Left colon (tissue), 2 donors: ENCODE data around the gene G6PC3. TPM values are rescaled to one million over a fixed set of nuclear protein-coding genes. Genes with fewer than 3 reads are reported as not detected.
"Not testable (repeated sequence)": the region's sequence is repeated elsewhere in the genome, so short reads cannot be mapped to it uniquely, and the experiment has no call there.

ENCODE experiments used
- ATAC-seq: fragments of 200-7000 bp; cut with Tn5 transposase; one replicate; pipeline ENCODE4 v1.9.1; 2020; ENCODE audit warnings: mild to moderate bottlenecking, moderate library complexity
- DNase-seq, 2 donors: peaks; one replicate each; pipeline ENCODE4 v3.0.0-alpha.2; 2020
- intact Hi-C, 2 donors: fragments of 100-400 bp; cut with DNase I in 1 of 2; cut with micrococcal nuclease in 1 of 2; formaldehyde crosslinking; loops; one replicate each; pipeline versions ENCODE4 v1.11.2 to v1.14.0; 2022; cut with DNase I, micrococcal nuclease
- total RNA-seq, 2 donors: library from RNA; stranded (reverse); fragmentation: NEBNext Ultra II Directional; extraction: Animal tissue kit (Norgen Biotek cat#: 25700); gene quantifications; one replicate each; pipeline ENCODE4 v1.2.1, GENCODE V29; 2021
- donor health status: DM: no; HTN: no; CAD: no.
- donor health status: DM: yes; HTN: yes; CAD: no.

The G6PC3 gene
- total RNA-seq, 2 donors from 2014 or later = 31.2 to 38.2 TPM

DNA sequence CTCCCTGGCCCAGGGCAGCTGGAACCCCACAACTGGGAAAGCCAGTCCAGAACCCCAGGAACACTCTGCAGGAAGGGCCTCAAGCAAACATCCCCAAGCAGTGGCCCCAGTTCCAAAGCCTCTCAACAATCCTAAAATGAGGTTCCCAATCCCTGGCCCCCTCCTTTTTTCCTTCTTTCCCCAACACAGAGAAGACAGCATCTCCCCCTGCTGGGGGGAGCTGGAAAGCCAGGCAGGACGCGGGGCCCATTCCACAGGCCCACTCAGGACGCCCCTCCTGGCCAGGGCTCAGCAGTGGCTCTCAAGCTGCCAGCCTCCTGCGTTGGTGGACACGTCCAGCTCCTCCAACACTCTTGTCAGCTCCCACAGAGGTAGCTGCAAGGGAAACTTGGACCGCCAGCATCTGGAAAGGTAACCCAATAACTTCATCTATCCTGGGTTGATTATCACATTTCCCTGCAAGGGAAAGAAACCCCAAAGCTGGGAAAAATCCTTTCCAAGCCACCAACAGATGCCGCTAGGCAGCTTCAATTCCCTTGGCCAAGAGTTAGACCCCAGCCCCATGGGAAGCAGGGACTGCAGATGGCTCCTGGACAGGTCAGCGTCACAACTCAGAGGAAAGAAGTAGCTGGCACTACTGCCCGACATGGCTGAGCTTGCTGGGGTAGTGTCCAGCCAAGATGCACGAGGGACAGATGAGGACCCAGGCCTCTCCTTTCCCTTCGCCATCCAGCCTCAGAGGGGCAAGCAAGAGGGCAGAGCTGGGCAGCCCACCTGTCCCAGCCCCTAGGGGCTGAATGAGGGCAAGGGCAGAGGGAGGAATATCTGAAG lies 45.3 kb downstream of the G6PC3 start:
- intact Hi-C loops = no loop called here
- DNase-seq = no peak
- ATAC-seq = no peak

DNA sequence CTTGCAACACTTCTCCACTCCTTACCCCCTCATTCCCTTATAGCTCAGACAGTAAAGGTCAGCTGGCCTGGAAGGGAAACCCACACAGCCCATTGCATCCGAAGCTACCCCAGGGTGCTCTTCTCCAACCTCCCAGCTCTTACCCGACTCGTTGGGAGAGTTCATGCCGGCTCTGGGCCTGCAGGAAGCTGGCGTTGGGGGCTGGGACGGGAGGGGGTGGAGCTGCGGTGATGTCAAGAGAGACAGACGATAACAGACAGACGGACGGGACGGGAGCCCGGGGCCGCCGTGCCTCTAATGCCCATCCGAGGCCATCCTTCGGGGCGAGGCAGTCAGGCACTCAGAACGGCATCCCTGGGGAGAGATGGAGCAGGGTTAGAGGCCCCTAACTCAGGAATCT lies 46.8 kb downstream of the G6PC3 start:
- DNase-seq (no peak), ATAC-seq (no peak)
- intact Hi-C loops = no loop called here

DNA sequence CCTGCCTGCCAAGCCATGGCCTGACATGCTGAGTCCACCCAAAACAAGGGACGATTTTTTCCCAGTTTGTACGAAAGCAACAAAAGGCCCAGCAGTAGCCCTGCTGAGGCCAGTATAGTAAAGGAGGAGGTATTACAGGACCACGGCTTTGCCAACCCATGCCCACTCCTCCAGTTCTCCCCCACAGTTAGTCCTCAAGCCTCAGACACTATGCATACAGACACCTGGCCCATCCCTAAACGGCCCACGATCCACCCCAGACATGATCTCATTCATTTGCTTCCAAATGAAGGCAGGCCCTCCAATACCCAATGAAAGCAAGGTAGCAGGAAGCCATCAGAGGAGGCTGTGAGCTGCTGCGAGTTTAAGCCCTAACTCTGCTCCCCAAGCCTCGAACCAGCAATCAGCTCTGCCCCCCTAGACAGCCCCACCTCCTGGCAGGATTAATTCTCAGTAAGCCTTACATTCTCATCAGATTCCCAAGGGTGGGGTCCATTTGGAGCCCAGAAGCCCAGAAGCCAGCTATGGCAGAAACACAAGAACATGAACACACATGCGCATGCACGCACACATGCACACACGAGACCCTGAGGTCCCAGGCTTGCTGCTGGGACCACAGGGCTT lies 48.0 kb downstream of the G6PC3 start:
- no peak for ATAC-seq
- no peak for DNase-seq
- intact Hi-C loops = no loop called here

DNA sequence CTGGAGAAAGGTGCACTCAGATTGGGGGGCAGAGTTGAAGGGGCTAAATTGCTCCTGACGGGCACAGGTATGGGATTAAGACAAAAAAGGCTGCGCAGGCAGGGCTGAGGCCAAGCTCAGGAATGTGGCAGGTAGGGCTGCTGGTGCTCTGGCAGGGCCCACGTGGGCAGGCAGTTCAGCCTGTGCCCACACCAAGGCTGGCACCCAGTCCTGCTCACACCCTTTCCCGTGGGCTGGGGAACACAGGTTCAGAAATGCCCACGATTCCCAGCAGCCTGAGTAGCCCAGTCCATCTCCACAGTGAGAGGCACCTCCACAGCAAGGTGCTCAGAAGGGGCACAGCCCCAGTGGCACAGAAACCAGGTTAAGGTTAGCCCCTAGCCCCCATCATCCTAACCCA lies 48.5 kb downstream of the G6PC3 start:
- DNase-seq (no peak), ATAC-seq (no peak)
- intact Hi-C loops = no loop called here

DNA sequence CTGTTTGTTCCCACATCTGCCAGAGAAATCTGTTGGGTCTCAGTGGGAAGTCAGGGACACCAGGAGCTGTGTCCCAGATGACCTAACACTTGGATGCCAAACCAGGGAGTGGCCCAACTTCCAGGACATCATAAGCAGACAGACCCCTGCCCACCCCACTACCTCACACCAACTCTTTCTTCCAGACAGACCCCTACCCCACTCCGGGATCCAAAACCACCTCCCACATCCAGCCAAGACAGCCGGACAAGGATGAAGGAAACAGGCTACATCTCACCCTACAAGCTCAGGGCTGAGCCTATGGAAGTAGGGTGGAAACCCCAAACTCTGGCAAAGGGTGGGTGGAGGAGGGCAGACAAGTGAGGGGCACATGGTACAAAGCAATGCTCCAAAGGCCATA lies 49.3 kb downstream of the G6PC3 start:
- no peak for ATAC-seq
- no peak for DNase-seq
- intact Hi-C loops = no loop called here

DNA sequence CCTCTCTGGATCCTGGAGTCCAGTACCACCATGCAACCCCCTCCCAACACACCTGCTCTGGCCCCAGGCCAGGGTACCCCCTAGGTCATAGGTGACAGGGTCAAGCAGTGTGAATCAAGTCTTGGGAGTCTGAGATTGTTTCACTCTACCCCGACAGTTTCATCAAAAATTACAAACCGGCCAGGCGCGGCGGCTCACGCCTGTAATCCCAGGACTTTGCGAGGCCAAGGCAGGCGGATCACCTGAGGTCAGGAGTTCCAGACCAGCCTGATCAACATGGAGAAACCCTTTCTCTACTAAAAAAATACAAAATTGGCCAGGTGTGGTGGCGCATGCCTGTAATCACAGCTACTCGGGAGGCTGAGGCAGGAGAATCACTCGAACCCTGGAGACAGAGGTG lies 49.7 kb downstream of the G6PC3 start:
- intact Hi-C loops, ATAC-seq, DNase-seq: not testable (repeated sequence)

DNA sequence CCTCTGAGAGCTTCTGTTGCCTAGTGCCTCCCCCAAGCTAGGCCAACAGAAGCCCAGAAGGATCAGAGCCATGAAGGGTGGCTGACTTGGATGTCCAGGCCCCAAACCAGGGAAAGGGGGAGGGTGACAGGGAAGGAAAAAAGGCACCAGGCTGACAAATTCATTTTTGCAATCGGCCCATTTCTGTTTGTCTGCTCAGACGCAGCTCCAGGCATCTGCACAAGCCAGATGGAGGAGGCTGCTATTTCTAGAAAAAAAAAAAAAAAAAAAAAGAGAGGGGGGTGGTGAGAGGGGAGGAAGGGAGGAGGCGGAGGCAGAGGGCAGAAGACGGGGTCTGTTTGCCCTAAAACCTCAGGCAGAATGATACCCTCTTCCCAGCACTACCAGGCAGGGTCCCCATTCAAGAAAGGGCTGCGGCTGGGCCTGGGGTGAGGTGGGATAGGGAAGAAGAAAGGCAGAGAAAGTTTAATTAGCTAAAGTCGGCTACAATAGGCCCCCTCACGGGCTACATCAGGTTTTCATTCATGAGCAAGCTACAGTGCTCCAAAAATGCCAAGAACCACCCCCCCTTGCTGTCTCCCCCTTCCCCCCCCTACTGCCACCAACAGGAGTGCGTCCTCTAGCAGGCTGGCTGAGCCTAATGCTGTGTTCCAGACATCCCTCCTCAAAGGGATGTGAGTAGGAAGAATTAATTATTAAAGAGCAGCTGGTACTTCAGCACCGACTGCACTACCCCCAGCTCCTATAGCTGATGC lies 50.5 kb downstream of the G6PC3 start:
- no peak for DNase-seq
- no peak for ATAC-seq
- intact Hi-C loops = no loop called here

DNA sequence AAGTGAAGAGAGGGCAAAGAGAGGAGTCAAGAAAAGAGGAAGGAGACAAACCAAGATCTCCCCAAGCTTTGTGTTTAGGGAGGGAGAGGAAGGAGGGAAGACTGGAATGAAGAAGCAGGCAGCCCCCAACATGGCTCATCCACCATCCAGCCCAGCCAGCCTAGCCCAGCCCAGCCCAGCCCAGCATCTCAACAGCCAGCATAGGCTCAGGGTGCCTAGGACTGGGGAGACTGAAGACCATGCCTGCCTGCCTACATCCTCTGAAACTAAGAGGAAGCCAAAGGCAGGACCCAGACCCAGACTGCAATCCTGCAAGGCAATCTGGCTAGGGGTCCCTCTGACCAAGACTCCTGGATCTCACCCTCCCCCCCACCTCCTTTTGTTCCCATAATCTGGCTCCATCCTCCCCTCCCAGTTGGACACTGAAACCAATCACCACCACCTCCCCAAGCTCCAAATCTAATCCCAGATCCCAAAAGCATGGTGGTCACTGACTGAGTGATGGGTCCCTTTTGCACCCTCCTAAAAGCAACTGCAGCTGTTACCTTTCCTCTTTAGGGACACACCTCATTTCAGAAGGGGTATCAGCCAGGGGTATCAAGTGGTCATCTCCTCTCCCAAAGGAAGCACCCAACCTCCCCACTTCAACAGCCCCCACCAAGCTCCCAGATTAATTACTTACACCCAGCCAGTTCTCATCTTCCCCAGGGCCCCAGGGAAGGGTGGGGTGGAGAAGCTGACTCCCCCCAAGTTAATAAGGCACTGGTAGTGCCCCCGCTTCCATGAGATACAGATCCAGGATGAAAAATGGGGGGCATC lies 51.7 kb downstream of the G6PC3 start:
- DNase-seq = no peak
- no peak for ATAC-seq
- intact Hi-C loops = no loop called here

DNA sequence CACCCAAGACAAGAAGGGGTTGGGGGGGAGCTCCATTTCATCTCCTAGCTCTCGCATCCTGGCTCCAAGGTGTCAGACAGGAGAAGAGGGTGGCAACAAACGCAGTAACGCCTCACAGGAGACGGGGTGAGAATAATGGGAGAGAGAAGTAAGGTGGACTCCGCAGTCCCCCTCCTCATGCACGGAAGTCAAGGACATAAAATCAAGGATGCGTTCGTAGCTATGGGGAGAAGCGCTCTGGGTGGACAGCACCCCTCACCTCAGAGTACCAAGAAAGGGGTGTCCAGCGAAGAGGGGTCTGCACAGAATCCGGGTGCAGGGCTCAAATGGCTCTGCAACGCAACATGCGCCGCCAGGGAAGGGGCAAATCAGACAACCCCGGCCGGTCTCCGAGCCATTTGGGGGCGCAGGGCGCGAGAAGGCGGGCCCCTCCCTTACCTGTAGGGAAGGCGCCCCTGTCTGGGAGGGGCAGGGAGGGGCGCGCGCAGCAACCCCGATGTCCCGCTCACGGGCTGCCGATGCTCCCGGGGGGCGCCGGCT lies 52.4 kb downstream of the G6PC3 start:
- intact Hi-C loops = no loop called here
- peak; percentile 15 for ATAC-seq
- no peak for DNase-seq

DNA sequence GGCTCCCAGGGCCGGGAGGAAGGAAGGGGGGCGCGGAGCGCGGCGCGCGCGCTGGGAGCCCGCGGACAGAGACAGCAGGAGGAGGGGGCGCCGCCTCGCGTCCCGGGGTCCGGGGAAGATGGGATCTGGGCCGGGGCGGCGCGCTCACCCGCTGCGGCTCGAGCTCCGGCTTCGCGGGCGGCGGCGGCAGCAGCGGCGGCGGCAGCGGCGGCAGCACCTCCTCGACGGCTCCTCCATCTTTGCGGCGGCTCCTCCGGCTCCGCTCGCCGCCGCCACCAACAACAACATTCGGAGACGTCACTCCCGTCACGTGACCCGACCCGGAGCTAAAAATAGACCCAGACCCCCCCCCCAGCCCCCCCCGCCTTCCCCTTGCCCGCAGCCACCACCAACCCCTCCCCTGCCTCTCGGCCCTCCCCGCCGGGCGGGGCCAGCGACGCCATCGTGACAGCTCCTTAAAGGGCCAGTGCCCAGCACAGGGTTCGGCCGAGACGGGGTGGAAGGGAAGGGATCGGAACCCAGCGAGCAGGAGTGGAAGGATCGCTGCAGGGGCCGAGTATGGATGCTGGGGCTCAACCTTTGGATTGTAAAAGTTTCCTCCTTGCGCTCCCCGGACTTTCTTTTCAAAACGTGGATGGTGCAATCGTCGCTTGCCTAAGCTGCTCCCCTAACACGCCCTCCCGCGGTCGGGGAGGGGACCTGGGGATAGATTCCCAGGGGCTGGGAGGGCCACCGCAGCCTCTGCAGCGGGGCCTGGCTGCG lies 53.0 kb downstream of the G6PC3 start, which contains the start of gene HDAC5:
Gene HDAC5, minus strand, starts transcription at position 286 of the 762 bp plus-strand sequence. CDS start 6,126 bp downstream, outside the sequence.
- intact Hi-C loops = no loop called here
- peak; percentile 98 for ATAC-seq
- DNase-seq = peak; percentile 96

DNA sequence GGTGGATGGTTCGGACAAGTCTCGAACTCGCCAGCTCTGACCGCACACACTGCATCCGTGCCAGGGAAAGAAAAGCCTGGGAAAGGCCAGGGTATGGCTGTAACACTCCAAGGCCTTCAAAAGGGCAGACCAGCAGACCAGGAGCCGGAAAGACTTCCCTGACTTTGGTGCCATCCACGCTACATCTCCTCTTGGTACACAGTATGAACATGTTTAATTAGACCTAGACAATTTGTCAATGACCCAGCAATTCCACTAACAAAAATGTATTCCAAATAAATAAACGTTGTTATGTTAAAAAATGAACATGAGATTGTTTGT lies 53.5 kb downstream of the G6PC3 start:
- no peak for DNase-seq
- intact Hi-C loops = no loop called here
- no peak for ATAC-seq

Other genes with a start within 250 kb of the G6PC3 start
- 1 to 10 TPM; 3.7 to 4.0 TPM for gene MPP3, start 237.6 kb upstream of the G6PC3 start, total RNA-seq
- gene CD300LG, start 223.6 kb upstream of the G6PC3 start, total RNA-seq = under 1 TPM; 0.27 to 0.87 TPM
- 1 to 10 TPM in 1 of 2 donors, under 1 TPM in 1; 0.49 to 2.6 TPM for gene MPP2, start 163.2 kb upstream of the G6PC3 start, total RNA-seq
- gene PPY, start 128.3 kb upstream of the G6PC3 start, total RNA-seq = 1 to 10 TPM in 1 of 2 donors, not detected in 1; 2.0 TPM
- gene PYY, start 116.8 kb upstream of the G6PC3 start, total RNA-seq = 10 to 100 TPM; 61.2 to 79.7 TPM
- gene NAGS, start 66.1 kb upstream of the G6PC3 start, total RNA-seq = 10 to 100 TPM in 1 of 2 donors, 1 to 10 TPM in 1; 9.2 to 13.8 TPM
- gene TMEM101, start 55.8 kb upstream of the G6PC3 start, total RNA-seq = 10 to 100 TPM; 25.9 to 30.4 TPM
- gene LSM12, start 4.1 kb upstream of the G6PC3 start, total RNA-seq = 10 to 100 TPM; 43.4 to 59.7 TPM
- 10 to 100 TPM; 13.8 to 42.8 TPM for gene HDAC5, start 52.9 kb downstream of the G6PC3 start, total RNA-seq
- gene HROB, start 71.2 kb downstream of the G6PC3 start, total RNA-seq = 1 to 10 TPM in 1 of 2 donors, under 1 TPM in 1; 0.78 to 3.6 TPM
- gene ASB16, start 100.0 kb downstream of the G6PC3 start, total RNA-seq = under 1 TPM in 1 of 2 donors, not detected in 1; 0.56 TPM
- gene TMUB2, start 116.2 kb downstream of the G6PC3 start, total RNA-seq = 10 to 100 TPM; 44.8 to 51.8 TPM
- 10 to 100 TPM; 80.0 to 82.3 TPM for gene ATXN7L3, start 129.1 kb downstream of the G6PC3 start, total RNA-seq
- 10 to 100 TPM; 61.1 to 69.6 TPM for gene UBTF, start 148.9 kb downstream of the G6PC3 start, total RNA-seq
- not detected for gene SLC4A1, start 197.4 kb downstream of the G6PC3 start, total RNA-seq
- 1 to 10 TPM in 1 of 2 donors, under 1 TPM in 1; 0.46 to 1.5 TPM for gene RUNDC3A, start 237.9 kb downstream of the G6PC3 start, total RNA-seq